ENCODE data around the gene LCLAT1. TPM values are rescaled to one million over a fixed set of nuclear protein-coding genes. Genes with fewer than 3 reads are reported as not detected.

LCLAT1 gene
- total RNA-seq, 1 donor from 2014 or later = 18.8 TPM

GRCh38 chr2:30408961-30409387 is 38.1 kb upstream of the LCLAT1 start:
- Histone ChIP-seq H3K27ac (ENCODE audit: low read depth, low read length) (peak overlapping the region; percentile 65), H3K9me3 (ENCODE audit: control insufficient read depth in 3 of 3, low read length in 3 of 3) (no peaks in the 10 kb centered on the region), H3K9ac (ENCODE audit: low read depth in 1 of 3, low read length in 3 of 3) (no peak overlapping the region), H3K4me1 (ENCODE audit: control insufficient read depth in 3 of 3, insufficient read depth in 3 of 3, low read length in 3 of 3) (peaks cover 27 to 48% (median 34%) of the 10 kb centered on the region in 3 donors), H3K27me3 (ENCODE audit: control insufficient read depth in 3 of 3, insufficient read depth in 3 of 3, low read length in 3 of 3) (peaks cover 0 to 2% (median 0%) of the 10 kb centered on the region in 3 donors), H3K4me3 (ENCODE audit: low read length in 3 of 3) (no peak overlapping the region), H3K36me3 (ENCODE audit: control insufficient read depth in 3 of 3, insufficient read depth in 3 of 3, low read length in 3 of 3) (no peaks in the 10 kb centered on the region)

GRCh38 chr2:30410217-30410616 is 36.8 kb upstream of the LCLAT1 start:
- H3K27me3 ChIP-seq (ENCODE audit: control insufficient read depth in 3 of 3, insufficient read depth in 3 of 3, low read length in 3 of 3) = no peaks in the 10 kb centered on the region
- H3K9me3 ChIP-seq (ENCODE audit: control insufficient read depth in 3 of 3, low read length in 3 of 3) = no peaks in the 10 kb centered on the region
- H3K36me3 ChIP-seq (ENCODE audit: control insufficient read depth in 3 of 3, insufficient read depth in 3 of 3, low read length in 3 of 3) = no peaks in the 10 kb centered on the region
- H3K9ac ChIP-seq (ENCODE audit: low read depth in 1 of 3, low read length in 3 of 3) = no peak overlapping the region
- no peak overlapping the region for H3K27ac ChIP-seq (ENCODE audit: low read depth, low read length)
- H3K4me3 ChIP-seq (ENCODE audit: low read length in 3 of 3) = no peak overlapping the region
- peaks cover 27 to 40% (median 32%) of the 10 kb centered on the region in 3 donors for H3K4me1 ChIP-seq (ENCODE audit: control insufficient read depth in 3 of 3, insufficient read depth in 3 of 3, low read length in 3 of 3)

GRCh38 chr2:30412047-30412683 is 34.9 kb upstream of the LCLAT1 start:
- no peak overlapping the region for H3K9ac ChIP-seq (ENCODE audit: low read depth in 1 of 3, low read length in 3 of 3)

GRCh38 chr2:30412684-30413570 is 34.1 kb upstream of the LCLAT1 start:
- Histone ChIP-seq H3K4me1 (ENCODE audit: control insufficient read depth in 3 of 3, insufficient read depth in 3 of 3, low read length in 3 of 3) (peaks cover 21 to 36% (median 29%) of the 10 kb centered on the region in 3 donors), H3K36me3 (ENCODE audit: control insufficient read depth in 3 of 3, insufficient read depth in 3 of 3, low read length in 3 of 3) (no peaks in the 10 kb centered on the region), H3K9ac (ENCODE audit: low read depth in 1 of 3, low read length in 3 of 3) (no peak overlapping the region)

More at GRCh38 chr2:30412047-30412683, 34.9 kb upstream of the LCLAT1 start:
- H3K9me3 ChIP-seq (ENCODE audit: control insufficient read depth in 3 of 3, low read length in 3 of 3) = no peaks in the 10 kb centered on the region
- no peak overlapping the region for H3K4me3 ChIP-seq (ENCODE audit: low read length in 3 of 3)
- H3K27ac ChIP-seq (ENCODE audit: low read depth, low read length) = peak overlapping the region; percentile 38
- no peaks in the 10 kb centered on the region for H3K36me3 ChIP-seq (ENCODE audit: control insufficient read depth in 3 of 3, insufficient read depth in 3 of 3, low read length in 3 of 3)
- no peaks in the 10 kb centered on the region for H3K27me3 ChIP-seq (ENCODE audit: control insufficient read depth in 3 of 3, insufficient read depth in 3 of 3, low read length in 3 of 3)
- peaks cover 27 to 40% (median 32%) of the 10 kb centered on the region in 3 donors for H3K4me1 ChIP-seq (ENCODE audit: control insufficient read depth in 3 of 3, insufficient read depth in 3 of 3, low read length in 3 of 3)

GRCh38 chr2:30414961-30415360 is 32.1 kb upstream of the LCLAT1 start:
- Histone ChIP-seq H3K27me3 (ENCODE audit: control insufficient read depth in 3 of 3, insufficient read depth in 3 of 3, low read length in 3 of 3) (no peaks in the 10 kb centered on the region), H3K9ac (ENCODE audit: low read depth in 1 of 3, low read length in 3 of 3) (no peak overlapping the region), H3K36me3 (ENCODE audit: control insufficient read depth in 3 of 3, insufficient read depth in 3 of 3, low read length in 3 of 3) (no peaks in the 10 kb centered on the region), H3K27ac (ENCODE audit: low read depth, low read length) (no peak overlapping the region), H3K4me3 (ENCODE audit: low read length in 3 of 3) (no peak overlapping the region), H3K4me1 (ENCODE audit: control insufficient read depth in 3 of 3, insufficient read depth in 3 of 3, low read length in 3 of 3) (peaks cover 12 to 21% (median 19%) of the 10 kb centered on the region in 3 donors), H3K9me3 (ENCODE audit: control insufficient read depth in 3 of 3, low read length in 3 of 3) (no peaks in the 10 kb centered on the region)

More at GRCh38 chr2:30412684-30413570, 34.1 kb upstream of the LCLAT1 start:
- Histone ChIP-seq H3K27ac (ENCODE audit: low read depth, low read length) (peak overlapping the region; percentile 38), H3K4me3 (ENCODE audit: low read length in 3 of 3) (no peak overlapping the region), H3K9me3 (ENCODE audit: control insufficient read depth in 3 of 3, low read length in 3 of 3) (no peaks in the 10 kb centered on the region), H3K27me3 (ENCODE audit: control insufficient read depth in 3 of 3, insufficient read depth in 3 of 3, low read length in 3 of 3) (no peaks in the 10 kb centered on the region)

GRCh38 chr2:30417253-30417652 is 29.8 kb upstream of the LCLAT1 start:
- no peaks in the 10 kb centered on the region for H3K27me3 ChIP-seq (ENCODE audit: control insufficient read depth in 3 of 3, insufficient read depth in 3 of 3, low read length in 3 of 3)
- H3K4me1 ChIP-seq (ENCODE audit: control insufficient read depth in 3 of 3, insufficient read depth in 3 of 3, low read length in 3 of 3) = peaks cover 18 to 27% (median 26%) of the 10 kb centered on the region in 3 donors

GRCh38 chr2:30421026-30421603 is 25.9 kb upstream of the LCLAT1 start:
- H3K4me1 ChIP-seq (ENCODE audit: control insufficient read depth in 3 of 3, insufficient read depth in 3 of 3, low read length in 3 of 3) = peaks cover 9 to 22% (median 17%) of the 10 kb centered on the region in 3 donors
- H3K4me3 ChIP-seq (ENCODE audit: low read length in 3 of 3) = peak overlapping the region in 1 of 3 donors; percentile 13
- no peaks in the 10 kb centered on the region for H3K27me3 ChIP-seq (ENCODE audit: control insufficient read depth in 3 of 3, insufficient read depth in 3 of 3, low read length in 3 of 3)
- H3K9ac ChIP-seq (ENCODE audit: low read depth in 1 of 3, low read length in 3 of 3) = peak overlapping the region in 2 of 3 donors; percentile 25 to 34
- no peaks in the 10 kb centered on the region for H3K9me3 ChIP-seq (ENCODE audit: control insufficient read depth in 3 of 3, low read length in 3 of 3)
- no peaks in the 10 kb centered on the region for H3K36me3 ChIP-seq (ENCODE audit: control insufficient read depth in 3 of 3, insufficient read depth in 3 of 3, low read length in 3 of 3)
- peak overlapping the region; percentile 31 for H3K27ac ChIP-seq (ENCODE audit: low read depth, low read length)

More at GRCh38 chr2:30417253-30417652, 29.8 kb upstream of the LCLAT1 start:
- no peaks in the 10 kb centered on the region for H3K9me3 ChIP-seq (ENCODE audit: control insufficient read depth in 3 of 3, low read length in 3 of 3)
- no peak overlapping the region for H3K4me3 ChIP-seq (ENCODE audit: low read length in 3 of 3)
- H3K36me3 ChIP-seq (ENCODE audit: control insufficient read depth in 3 of 3, insufficient read depth in 3 of 3, low read length in 3 of 3) = no peaks in the 10 kb centered on the region
- H3K27ac ChIP-seq (ENCODE audit: low read depth, low read length) = peak overlapping the region; percentile 60
- no peak overlapping the region for H3K9ac ChIP-seq (ENCODE audit: low read depth in 1 of 3, low read length in 3 of 3)

GRCh38 chr2:30421604-30422443 is 25.2 kb upstream of the LCLAT1 start:
- Histone ChIP-seq H3K4me1 (ENCODE audit: control insufficient read depth in 3 of 3, insufficient read depth in 3 of 3, low read length in 3 of 3) (peaks cover 9 to 22% (median 17%) of the 10 kb centered on the region in 3 donors), H3K9ac (ENCODE audit: low read depth in 1 of 3, low read length in 3 of 3) (peak overlapping the region; percentile 25 to 44 (median 34)), H3K9me3 (ENCODE audit: control insufficient read depth in 3 of 3, low read length in 3 of 3) (no peaks in the 10 kb centered on the region), H3K4me3 (ENCODE audit: low read length in 3 of 3) (peak overlapping the region in 1 of 3 donors; percentile 13), H3K36me3 (ENCODE audit: control insufficient read depth in 3 of 3, insufficient read depth in 3 of 3, low read length in 3 of 3) (no peaks in the 10 kb centered on the region), H3K27ac (ENCODE audit: low read depth, low read length) (peak overlapping the region; percentile 40), H3K27me3 (ENCODE audit: control insufficient read depth in 3 of 3, insufficient read depth in 3 of 3, low read length in 3 of 3) (no peaks in the 10 kb centered on the region)

- Histone ChIP-seq H3K9me3 (ENCODE audit: control insufficient read depth in 3 of 3, low read length in 3 of 3) (no peaks in the 10 kb centered on the region), H3K27me3 (ENCODE audit: control insufficient read depth in 3 of 3, insufficient read depth in 3 of 3, low read length in 3 of 3) (no peaks in the 10 kb centered on the region), H3K27ac (ENCODE audit: low read depth, low read length) (peak overlapping the region; percentile 40), H3K4me3 (ENCODE audit: low read length in 3 of 3) (no peak overlapping the region), H3K36me3 (ENCODE audit: control insufficient read depth in 3 of 3, insufficient read depth in 3 of 3, low read length in 3 of 3) (no peaks in the 10 kb centered on the region), H3K9ac (ENCODE audit: low read depth in 1 of 3, low read length in 3 of 3) (no peak overlapping the region), H3K4me1 (ENCODE audit: control insufficient read depth in 3 of 3, insufficient read depth in 3 of 3, low read length in 3 of 3) (peaks cover 9 to 18% (median 14%) of the 10 kb centered on the region in 3 donors)
Observed at GRCh38 chr2:30422444-30423040, 24.5 kb upstream of the LCLAT1 start.
